Lung (tissue), 12 donors: ENCODE measurements around the gene HAPLN2. TPM values are rescaled to one million over a fixed set of nuclear protein-coding genes. Genes with fewer than 3 reads are reported as not detected.

Source experiments
- ATAC-seq: fragments of 200-7000 bp; cut with Tn5 transposase; one replicate; pipeline ENCODE4 v1.9.1; 2020; ENCODE audit warnings: moderate number of reproducible peaks; ENCODE audit not compliant: insufficient read depth, low FRiP score
- DNase-seq, 3 donors: peaks; one replicate each; pipeline ENCODE4 v3.0.0-alpha.2; 2013 to 2017
- H3K27ac ChIP-seq, 2 donors: one replicate each; pipeline ENCODE4 v1.5.1; 2013; ENCODE audit warnings: mild to moderate bottlenecking in 2 of 2, moderate library complexity in 2 of 2, control low read depth in 1 of 2, inconsistent platforms in 1 of 2, low read depth in 1 of 2, low read length in 1 of 2
- H3K27me3 ChIP-seq, 3 donors: one replicate each; pipeline ENCODE4 v1.5.1; 2013; ENCODE audit warnings: low read length in 2 of 3; ENCODE audit not compliant: control insufficient read depth in 3 of 3, insufficient read depth in 3 of 3
- H3K36me3 ChIP-seq, 4 donors: one replicate each; pipeline ENCODE4 v1.5.1; 2013; ENCODE audit warnings: low read length in 4 of 4, mild to moderate bottlenecking in 1 of 4, moderate library complexity in 1 of 4; ENCODE audit not compliant: control insufficient read depth in 4 of 4, insufficient read depth in 4 of 4
- H3K4me1 ChIP-seq, 5 donors: one replicate each; pipeline ENCODE4 v1.5.1; 2013; ENCODE audit warnings: low read length in 5 of 5, mild to moderate bottlenecking in 2 of 5, moderate library complexity in 1 of 5; ENCODE audit not compliant: control insufficient read depth in 5 of 5, insufficient read depth in 5 of 5
- H3K4me3 ChIP-seq: one replicate; pipeline ENCODE4 v1.5.1; 2013; ENCODE audit warnings: mild to moderate bottlenecking, control low read depth, moderate library complexity
- H3K9ac ChIP-seq, 2 donors: one replicate each; pipeline ENCODE4 v1.5.1; 2013; ENCODE audit warnings: low read length in 2 of 2, control low read depth in 1 of 2; ENCODE audit not compliant: insufficient read depth in 1 of 2
- H3K9me3 ChIP-seq, 4 donors: one replicate each; pipeline ENCODE4 v1.5.1; 2013; ENCODE audit warnings: low read length in 3 of 4, mild to moderate bottlenecking in 1 of 4, moderate library complexity in 1 of 4; ENCODE audit not compliant: control insufficient read depth in 4 of 4, insufficient read depth in 3 of 4
- CTCF ChIP-seq: IDR thresholded peaks from 2 replicates; pipeline ENCODE4 v1.5.1; 2012; ENCODE audit warnings: mild to moderate bottlenecking; ENCODE audit errors: control extremely low read depth, extremely low read depth
- WGBS, 2 donors: extraction: QIAGEN DNeasy Blood & Tissue Kit; methylation state at CpG; one replicate each; pipeline ENCODE4 v1.1.7; 2013; 5-methylcytosine and 5-hydroxymethylcytosine counted together
- polyA plus RNA-seq, 2 donors: library from polyadenylated mRNA; stranded (reverse); fragments of 200-250 nt; gene quantifications; one replicate each; pipeline ENCODE4 v1.2.1, GENCODE V29; 2013
- total RNA-seq, 2 donors: library from RNA; depleted of rRNA in 1 of 2; stranded (reverse); fragments of >200 nt in 1 of 2; gene quantifications; one replicate each; pipeline ENCODE4 v1.2.1, GENCODE V29; 2014 to 2021
- donor health status: control.
- donor health status: control.
- donor health status: Bipolar disorder and iron deficiency.
- donor health status: healthy.
- donor health status: DM: yes; HTN: yes; CAD: no.

HAPLN2 gene
- total and polyA plus RNA-seq, 4 donors: 0.18 to 0.31 (median 0.24) TPM; not detected in 1

DNA sequence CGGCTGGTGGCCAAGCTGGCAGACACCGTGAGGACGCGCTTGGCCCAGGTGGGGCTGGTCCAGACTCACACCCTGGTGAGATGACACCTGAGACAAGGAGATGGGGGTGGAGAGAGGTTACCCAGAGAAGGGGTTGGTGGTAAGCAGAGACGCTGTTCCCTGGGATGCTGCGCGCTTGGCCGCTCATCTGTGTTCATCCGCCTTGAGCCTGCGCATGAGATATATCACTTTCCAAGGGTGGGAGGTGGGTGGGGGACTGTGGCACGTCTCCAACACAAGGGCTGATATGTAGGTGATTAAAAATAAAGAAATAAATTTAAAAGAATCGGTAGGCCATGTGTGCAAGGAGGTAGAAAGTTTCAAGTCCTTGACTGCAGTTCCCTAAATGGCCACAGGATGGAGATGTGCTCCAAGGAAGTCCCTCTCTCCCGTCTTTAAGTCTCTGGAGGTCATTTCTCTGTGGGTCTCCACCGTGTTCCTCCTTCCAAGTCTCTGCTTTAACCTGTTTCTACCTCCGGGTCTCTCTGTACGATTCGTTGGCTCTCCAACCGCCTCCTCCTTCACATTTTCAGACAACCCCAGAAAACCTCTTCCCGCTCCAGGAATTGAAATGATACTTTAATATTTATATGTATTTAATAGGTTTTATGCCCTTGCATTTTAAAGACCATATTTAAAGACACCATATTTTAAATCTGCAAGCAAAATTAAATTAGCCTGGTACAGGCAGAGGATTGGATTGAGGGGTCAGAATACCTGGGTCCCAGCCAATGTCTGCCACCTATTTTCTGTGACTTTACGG is 35.2 kb upstream of the HAPLN2 start:
- peak; percentile 74 to 87 (median 82) for DNase-seq
- peak; percentile 92 for TF ChIP-seq CTCF
- WGBS, 2 donors: 55 to 59% methylated on average over 20 of the region's 20 CpGs

GRCh38 chr1:156584813-156585212 is 34.4 kb upstream of the HAPLN2 start:
- Histone ChIP-seq H3K9ac (no peak overlapping the region), H3K4me1 (no peaks in the 10 kb centered on the region), H3K9me3 (no peaks in the 10 kb centered on the region), H3K27ac (no peak overlapping the region), H3K4me3 (no peak overlapping the region), H3K27me3 (peaks cover 0 to 2% (median 0%) of the 10 kb centered on the region in 3 donors), H3K36me3 (no peaks in the 10 kb centered on the region)
- WGBS, 2 donors: 53 to 79% methylated on average over 11 of the region's 11 CpGs
- DNase-seq (no peak), ATAC-seq (no peak)
- no peak for TF ChIP-seq CTCF

More for the DNA sequence above, 35.2 kb upstream of the HAPLN2 start:
- Histone ChIP-seq H3K27me3 (peaks cover 0 to 2% (median 0%) of the 10 kb centered on the region in 3 donors), H3K9me3 (no peaks in the 10 kb centered on the region), H3K36me3 (no peaks in the 10 kb centered on the region), H3K4me3 (no peak overlapping the region), H3K27ac (no peak overlapping the region), H3K4me1 (no peaks in the 10 kb centered on the region), H3K9ac (no peak overlapping the region)
- no peak for ATAC-seq

DNA sequence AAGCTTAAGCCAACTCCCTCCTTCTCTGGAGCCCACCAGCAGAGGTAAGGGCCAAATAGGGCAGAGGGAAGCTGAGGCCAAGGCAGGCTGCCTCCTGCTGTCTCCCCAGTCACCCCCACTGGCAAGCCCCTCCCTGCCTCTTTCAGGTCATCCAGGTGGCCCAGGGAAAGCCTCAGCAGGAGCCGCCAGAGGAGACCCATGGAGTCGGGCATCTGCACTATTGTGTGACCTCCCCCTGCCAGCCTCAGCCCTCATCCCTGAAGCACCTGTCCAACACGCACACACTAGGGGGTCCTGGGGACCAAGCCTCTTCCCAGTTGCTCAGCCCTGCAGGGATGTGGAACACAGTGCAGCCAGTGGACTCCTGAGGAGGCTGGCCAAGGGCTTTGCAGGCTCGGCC is 32.9 kb upstream of the HAPLN2 start:
- ATAC-seq (no peak), DNase-seq (no peak)
- no peak overlapping the region for H3K9ac ChIP-seq
- no peak for TF ChIP-seq CTCF
- H3K4me1 ChIP-seq: peaks cover 0 to 4% (median 0%) of the 10 kb centered on the region in 5 donors
- no peaks in the 10 kb centered on the region for H3K9me3 ChIP-seq
- H3K4me3 ChIP-seq: no peak overlapping the region
- H3K27ac ChIP-seq: no peak overlapping the region
- 71 to 79% methylated on average over 4 of the region's 4 CpGs for WGBS, 2 donors
- peaks cover 0 to 2% (median 0%) of the 10 kb centered on the region in 3 donors for H3K27me3 ChIP-seq
- no peaks in the 10 kb centered on the region for H3K36me3 ChIP-seq
